ENCODE results near the gene MVB12B. TPM values are rescaled to one million over a fixed set of nuclear protein-coding genes. Genes with fewer than 3 reads are reported as not detected.

Gene MVB12B
- total and polyA plus RNA-seq, 7 donors, result 1.5 to 25.6 (median 11.6) TPM

DNA sequence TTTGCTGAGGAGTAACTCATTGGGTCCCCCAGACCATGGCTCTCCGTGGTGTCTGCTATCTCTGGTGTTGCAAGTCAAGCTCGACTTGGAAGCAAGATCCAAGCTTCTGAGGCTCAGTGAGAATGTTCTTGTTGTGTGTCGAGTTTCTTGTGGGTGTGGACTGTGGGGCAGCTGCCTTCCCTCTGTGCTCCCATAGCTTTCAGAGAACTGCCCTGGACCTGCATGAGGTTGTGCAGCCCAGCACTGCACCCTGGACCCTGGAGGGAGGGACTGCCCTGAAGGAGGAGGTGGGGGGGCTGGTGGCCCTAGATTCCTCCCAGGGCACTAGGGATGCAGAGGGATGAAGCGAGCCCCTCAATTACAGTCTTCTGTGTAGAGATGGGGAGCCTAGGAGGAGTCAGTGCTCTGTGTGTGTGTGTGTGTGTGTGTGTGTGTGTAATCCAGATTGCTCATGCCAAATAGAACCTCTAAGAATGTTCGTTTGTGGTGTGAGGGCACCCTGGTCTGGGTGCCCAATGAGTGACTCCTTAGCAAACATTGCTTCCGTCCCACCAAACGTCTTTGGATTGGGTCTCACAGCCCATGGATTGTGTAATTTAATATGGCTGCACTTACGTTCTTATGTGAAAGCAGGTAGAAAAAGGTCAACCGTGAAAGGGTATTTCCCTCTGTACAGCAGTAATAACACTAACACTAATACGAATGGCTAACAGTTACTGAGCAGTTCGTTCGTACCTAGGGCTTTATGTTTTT lies 143.8 kb downstream of the MVB12B start:
- no peaks in the 10 kb centered on the region for H3K9me3 ChIP-seq
- DNase-seq (no peak), ATAC-seq (peak in 1 of 4 donors; percentile 27)
- peaks cover 0 to 12% of the 10 kb centered on the region in 2 donors for H3K36me3 ChIP-seq (ENCODE audit: insufficient read depth in 1 of 2, low read depth in 1 of 2)
- no peak overlapping the region for H3K27ac ChIP-seq
- H3K4me1 ChIP-seq, result no peaks in the 10 kb centered on the region
- WGBS, 3 donors, result 76 to 85% (median 83%) methylated on average over 12 of the region's 12 CpGs
- intact Hi-C loops (cut with DNase I), result no loop called here
- TF ChIP-seq CTCF (IDR thresholded peaks at IDR 0.05), result no peak
- no peak overlapping the region for H3K4me3 ChIP-seq
- no peaks in the 10 kb centered on the region for H3K27me3 ChIP-seq (ENCODE audit: insufficient read depth in 3 of 3, low read length in 2 of 3)

- Histone ChIP-seq H3K27ac (no peak overlapping the region), H3K27me3 (ENCODE audit: insufficient read depth in 3 of 3, low read length in 2 of 3) (no peaks in the 10 kb centered on the region), H3K9me3 (no peaks in the 10 kb centered on the region), H3K36me3 (ENCODE audit: insufficient read depth in 1 of 2, low read depth in 1 of 2) (peaks cover 0 to 12% of the 10 kb centered on the region in 2 donors), H3K4me3 (no peak overlapping the region), H3K4me1 (no peaks in the 10 kb centered on the region)
- ATAC-seq (peak; percentile 27 to 70 (median 51)), DNase-seq (peak; percentile 71 to 80)
- 65 to 73% (median 67%) methylated on average over 17 of the region's 17 CpGs for WGBS, 3 donors
- intact Hi-C loops (cut with DNase I), result no loop called here
- TF ChIP-seq CTCF (IDR thresholded peaks at IDR 0.05), result no peak
These were observed 144.5 kb downstream of the MVB12B start for GRCh38 chr9:126471084-126471624.

- no peak for DNase-seq
- TF ChIP-seq CTCF (IDR thresholded peaks at IDR 0.05), result no peak
- H3K27ac ChIP-seq, result no peak overlapping the region
- no peak overlapping the region for H3K4me3 ChIP-seq
- no peaks in the 10 kb centered on the region for H3K9me3 ChIP-seq
- ATAC-seq, result no peak
- 84 to 91% (median 85%) methylated on average over 7 of the region's 7 CpGs for WGBS, 3 donors
- intact Hi-C loops (cut with DNase I), result no loop called here
- H3K36me3 ChIP-seq (ENCODE audit: insufficient read depth in 1 of 2, low read depth in 1 of 2), result peaks cover 0 to 12% of the 10 kb centered on the region in 2 donors
- no peaks in the 10 kb centered on the region for H3K4me1 ChIP-seq
- no peaks in the 10 kb centered on the region for H3K27me3 ChIP-seq (ENCODE audit: insufficient read depth in 3 of 3, low read length in 2 of 3)
These were observed 145.7 kb downstream of the MVB12B start for GRCh38 chr9:126472198-126472947.

- DNase-seq, result no peak
- Histone ChIP-seq H3K4me3 (no peak overlapping the region), H3K4me1 (no peaks in the 10 kb centered on the region), H3K27me3 (ENCODE audit: insufficient read depth in 3 of 3, low read length in 2 of 3) (no peaks in the 10 kb centered on the region), H3K9me3 (no peaks in the 10 kb centered on the region), H3K27ac (no peak overlapping the region), H3K36me3 (ENCODE audit: insufficient read depth in 1 of 2, low read depth in 1 of 2) (peaks cover 0 to 9% of the 10 kb centered on the region in 2 donors)
- TF ChIP-seq CTCF (IDR thresholded peaks at IDR 0.05), result no peak
- no peak for ATAC-seq
- WGBS, 3 donors, result 94 to 96% (median 95%) methylated on average over 3 of the region's 3 CpGs
- intact Hi-C loops (cut with DNase I), result no loop called here
These were observed 146.3 kb downstream of the MVB12B start for GRCh38 chr9:126472948-126473298.

Data from psoas muscle (tissue), 8 donors.